Right ventricle myocardium inferior (tissue), 1 donor: ENCODE measurements around the gene TMEM161B. TPM values are rescaled to one million over a fixed set of nuclear protein-coding genes. Genes with fewer than 3 reads are reported as not detected.
"Not testable (repeated sequence)": the region's sequence is repeated elsewhere in the genome, so short reads cannot be mapped to it uniquely, and the experiment has no call there.

Experiments
- ATAC-seq: fragments of 200-7000 bp; cut with Tn5 transposase; one replicate; pipeline ENCODE4 v1.9.1; 2020; ENCODE audit warnings: mild to moderate bottlenecking, moderate library complexity
- DNase-seq: peaks from one replicate; pipeline ENCODE4 v3.0.0; 2021; ENCODE audit errors: missing footprints
- intact Hi-C: fragments of 100-400 bp; cut with DNase I; formaldehyde crosslinking; loops from one replicate; pipeline ENCODE4 v1.11.0; 2022
- total RNA-seq: library from RNA; stranded (reverse); fragmentation: NEBNext Ultra II Directional; extraction: Animal tissue kit (Norgen Biotek cat#: 25700); gene quantifications from one replicate; pipeline ENCODE4 v1.2.1, GENCODE V29; 2021
- donor health status: DM: no; HTN: yes; CAD: no; lungs with severe emphysema.

TMEM161B gene
- total RNA-seq, 1 donor from 2014 or later = 8.2 TPM

DNA sequence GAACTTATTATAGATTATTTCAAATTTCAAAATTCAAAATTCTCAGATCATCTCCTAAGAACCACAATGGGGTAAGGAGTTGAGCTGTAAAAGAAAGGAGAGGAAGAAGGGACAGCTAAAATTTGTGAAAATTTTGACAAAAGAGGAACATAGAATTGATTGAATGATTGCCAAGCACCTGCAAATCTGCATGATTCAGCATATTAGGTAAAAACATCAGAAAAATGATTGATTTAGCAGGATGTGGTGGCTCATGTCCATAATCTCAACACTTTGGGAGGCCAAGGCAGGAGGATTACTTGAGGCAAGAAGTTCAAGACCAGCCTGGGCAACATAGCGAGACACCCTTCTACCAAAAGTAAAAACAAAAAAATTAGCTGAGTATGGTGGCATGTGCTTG, 14.3 kb downstream of the TMEM161B start:
- intact Hi-C loops = no loop called here
- ATAC-seq (no peak), DNase-seq (no peak)

DNA sequence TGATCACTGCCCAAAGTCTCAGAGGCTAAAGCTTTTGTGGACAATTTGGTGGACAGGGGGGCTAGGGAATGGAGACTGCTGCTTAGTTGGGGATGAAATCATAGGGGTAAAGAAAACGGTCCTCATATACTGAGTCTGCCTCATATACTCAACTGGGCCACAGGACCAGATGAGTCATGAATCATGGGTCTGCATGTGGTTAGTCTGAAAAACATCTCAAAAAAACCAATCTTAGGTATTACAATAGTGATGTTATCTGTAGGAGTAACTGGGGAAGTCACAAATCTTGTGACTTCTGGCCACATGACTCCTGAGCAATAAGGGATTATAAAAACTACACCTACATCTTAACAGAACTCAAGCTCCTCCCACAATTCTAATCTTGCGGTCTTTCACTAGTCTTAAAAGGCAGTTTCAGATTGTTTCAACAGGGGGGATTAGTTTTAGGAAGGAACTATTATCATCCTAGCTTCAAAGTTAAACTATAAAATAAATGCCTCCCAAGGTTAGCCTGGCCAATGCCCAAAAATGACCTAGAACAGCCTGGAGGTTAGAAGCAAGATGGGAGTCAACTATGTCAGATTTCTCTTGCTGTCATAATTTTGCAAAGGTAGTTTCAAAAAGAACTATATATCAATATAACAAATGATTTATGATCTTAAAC, 17.5 kb downstream of the TMEM161B start:
- ATAC-seq (no peak), DNase-seq (no peak)
- intact Hi-C loops = no loop called here

GRCh38 chr5:88250010-88250409, 18.6 kb downstream of the TMEM161B start:
- intact Hi-C loops = no loop called here
- DNase-seq (no peak), ATAC-seq (no peak)

GRCh38 chr5:88248743-88249540, 19.7 kb downstream of the TMEM161B start:
- ATAC-seq (no peak), DNase-seq (no peak)
- intact Hi-C loops = no loop called here

DNA sequence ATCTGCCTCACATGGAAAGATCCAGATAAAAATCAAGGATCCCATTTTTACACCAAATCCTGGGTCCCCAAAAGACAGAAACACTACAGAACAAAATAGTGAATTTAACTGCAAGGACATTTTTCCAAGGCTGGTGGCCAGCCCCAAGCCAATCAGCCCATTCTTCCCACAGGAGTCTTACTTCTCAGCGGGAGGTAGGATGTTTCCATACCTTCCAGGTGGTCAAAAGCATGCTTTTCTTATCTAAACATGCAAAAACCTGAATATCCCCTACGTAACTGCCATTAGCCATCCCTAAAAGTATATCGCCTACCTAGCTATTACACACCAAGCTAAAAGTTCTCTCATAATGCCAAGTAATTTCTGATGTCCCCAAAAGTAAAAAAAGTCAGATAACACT, 20.6 kb downstream of the TMEM161B start:
- ATAC-seq (no peak), DNase-seq (no peak)
- intact Hi-C loops = no loop called here

DNA sequence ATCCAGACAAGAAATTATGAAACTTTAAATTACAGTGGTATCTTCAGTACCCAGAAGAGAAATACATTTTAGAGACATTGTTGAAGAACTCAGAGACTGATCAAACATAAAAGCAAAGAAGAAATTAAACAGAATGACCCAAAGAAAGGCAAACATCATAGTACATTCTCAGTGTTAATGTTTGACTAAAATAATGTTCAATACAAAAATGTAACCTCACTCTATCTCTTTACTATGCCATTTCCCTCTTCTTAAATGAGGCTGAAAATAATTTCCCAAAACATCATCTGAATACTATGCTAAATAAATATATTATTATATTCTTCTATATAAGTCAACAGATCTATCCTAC, 22.8 kb downstream of the TMEM161B start:
- intact Hi-C loops = no loop called here
- ATAC-seq (no peak), DNase-seq (no peak)

DNA sequence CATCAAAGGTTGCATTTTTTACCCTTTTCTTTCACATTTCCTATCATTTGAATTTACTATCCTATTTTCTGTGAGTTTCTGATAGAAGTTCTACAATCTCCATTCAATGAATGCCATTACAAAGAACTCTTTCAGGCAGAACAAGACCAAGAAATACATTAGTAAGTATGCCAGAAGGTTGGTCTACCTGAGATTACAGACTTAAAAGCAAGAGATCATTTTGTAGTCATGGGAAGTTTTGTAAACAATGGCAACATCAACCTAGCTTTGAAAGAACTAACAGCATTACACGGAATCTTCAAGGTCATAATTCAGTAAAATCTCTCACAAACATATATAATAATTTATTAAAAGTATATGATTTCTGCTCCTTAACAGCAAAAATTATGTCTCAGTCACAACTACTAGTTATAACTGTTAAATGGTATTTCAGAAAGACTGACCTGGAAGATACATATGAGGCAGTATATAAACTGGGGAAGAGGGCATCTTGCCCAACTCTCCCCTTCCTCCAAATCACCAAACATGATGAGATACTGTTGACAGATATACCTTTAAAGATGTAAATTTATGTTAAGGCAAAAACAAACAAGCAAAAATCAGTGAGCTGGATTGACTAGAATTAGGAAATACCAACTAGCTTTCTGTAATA, 23.3 kb downstream of the TMEM161B start:
- intact Hi-C loops = no loop called here
- ATAC-seq (no peak), DNase-seq (no peak)

- intact Hi-C loops = no loop called here
- no peak for DNase-seq
- ATAC-seq = no peak
Observed at GRCh38 chr5:88244686-88245085, 24.0 kb downstream of the TMEM161B start.

GRCh38 chr5:88243493-88243892, 25.2 kb downstream of the TMEM161B start:
- intact Hi-C loops, ATAC-seq, DNase-seq: not testable (repeated sequence)

DNA sequence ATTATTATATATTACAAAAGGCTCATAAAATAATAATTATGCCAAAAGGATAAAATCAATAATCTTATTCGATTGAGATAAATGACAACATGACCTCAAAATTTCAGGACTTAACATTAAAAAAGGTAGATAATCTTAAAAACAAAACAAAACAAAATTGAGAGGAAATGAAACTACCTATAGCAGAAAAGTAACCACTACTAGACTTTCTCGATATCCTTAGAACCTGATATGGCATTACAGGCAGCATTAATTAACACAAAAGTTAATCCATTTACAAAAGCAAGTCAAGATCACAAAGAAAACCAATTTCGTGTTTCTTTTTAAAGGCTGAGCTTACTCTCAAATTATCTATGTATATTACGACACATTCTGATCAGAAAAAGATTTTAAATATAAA, 29.9 kb downstream of the TMEM161B start:
- intact Hi-C loops = no loop called here
- DNase-seq (no peak), ATAC-seq (no peak)

DNA sequence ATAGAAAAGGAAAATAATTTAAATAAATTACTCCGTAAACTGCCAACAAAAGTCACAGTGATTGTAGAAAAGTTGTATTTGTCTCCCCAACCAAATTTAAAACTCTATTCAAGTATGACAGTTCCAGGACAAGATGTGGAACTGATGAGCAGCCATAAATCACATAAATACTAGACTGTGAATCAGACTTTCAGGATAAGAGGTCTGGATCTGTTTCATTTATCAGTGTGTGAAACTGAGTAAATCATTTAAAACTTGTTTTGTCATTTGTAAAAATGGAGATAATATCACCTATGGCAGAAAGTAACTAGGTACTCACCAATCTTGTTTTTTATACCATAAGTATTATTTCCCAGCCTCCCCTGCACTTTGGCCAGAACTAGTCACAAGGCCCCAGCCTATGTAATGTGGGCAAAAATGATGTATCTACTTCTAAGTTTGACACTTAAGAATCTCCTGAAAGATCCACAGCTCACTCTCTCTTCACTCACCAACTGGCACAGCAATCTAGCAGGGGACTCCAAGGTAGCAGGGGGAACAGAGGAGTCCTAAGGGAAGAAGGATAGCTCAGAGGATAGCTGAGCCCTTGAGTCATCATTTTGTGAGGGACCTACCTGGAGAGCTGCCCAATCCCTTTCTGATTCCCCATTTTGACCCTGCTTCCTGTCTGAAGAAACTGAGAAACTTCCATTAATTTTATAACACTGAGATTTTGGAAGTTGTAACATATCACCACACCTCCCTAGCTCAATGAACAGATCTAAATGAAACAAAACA, 31.6 kb downstream of the TMEM161B start:
- intact Hi-C loops = no loop called here
- ATAC-seq = no peak
- no peak for DNase-seq

DNA sequence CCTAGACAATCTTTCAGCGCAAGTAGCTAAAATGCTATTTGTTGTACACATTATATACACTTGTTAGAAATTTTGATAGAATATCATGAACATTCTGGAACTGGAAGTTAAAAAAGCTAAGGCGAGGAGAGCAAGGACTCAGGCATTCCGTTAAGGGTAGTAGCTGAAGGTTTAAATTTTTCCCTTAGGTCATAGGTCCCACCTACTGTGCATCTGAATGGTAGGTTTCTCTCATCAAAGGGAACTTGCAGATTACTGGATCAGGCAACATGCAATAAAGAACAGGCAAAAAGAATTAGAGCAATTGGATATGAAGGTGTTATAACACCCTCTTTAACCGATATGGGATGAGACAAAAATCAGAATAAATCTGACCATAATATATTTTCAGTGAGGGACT, 32.8 kb downstream of the TMEM161B start:
- ATAC-seq = no peak
- intact Hi-C loops = no loop called here
- no peak for DNase-seq

GRCh38 chr5:88235346-88235745, 33.3 kb downstream of the TMEM161B start:
- ATAC-seq (no peak), DNase-seq (no peak)
- intact Hi-C loops = no loop called here

GRCh38 chr5:88230546-88231066, 38.0 kb downstream of the TMEM161B start:
- ATAC-seq (no peak), DNase-seq (no peak)
- intact Hi-C loops = no loop called here

GRCh38 chr5:88226881-88227450, 41.7 kb downstream of the TMEM161B start:
- DNase-seq (no peak), ATAC-seq (no peak)
- intact Hi-C loops = no loop called here

- no peak for ATAC-seq
- intact Hi-C loops = no loop called here
- DNase-seq = no peak
Observed at GRCh38 chr5:88214655-88215054, 54.0 kb downstream of the TMEM161B start.

- intact Hi-C loops = no loop called here
- ATAC-seq (no peak), DNase-seq (no peak)
Observed at GRCh38 chr5:88207575-88207974, 61.1 kb downstream of the TMEM161B start.

DNA sequence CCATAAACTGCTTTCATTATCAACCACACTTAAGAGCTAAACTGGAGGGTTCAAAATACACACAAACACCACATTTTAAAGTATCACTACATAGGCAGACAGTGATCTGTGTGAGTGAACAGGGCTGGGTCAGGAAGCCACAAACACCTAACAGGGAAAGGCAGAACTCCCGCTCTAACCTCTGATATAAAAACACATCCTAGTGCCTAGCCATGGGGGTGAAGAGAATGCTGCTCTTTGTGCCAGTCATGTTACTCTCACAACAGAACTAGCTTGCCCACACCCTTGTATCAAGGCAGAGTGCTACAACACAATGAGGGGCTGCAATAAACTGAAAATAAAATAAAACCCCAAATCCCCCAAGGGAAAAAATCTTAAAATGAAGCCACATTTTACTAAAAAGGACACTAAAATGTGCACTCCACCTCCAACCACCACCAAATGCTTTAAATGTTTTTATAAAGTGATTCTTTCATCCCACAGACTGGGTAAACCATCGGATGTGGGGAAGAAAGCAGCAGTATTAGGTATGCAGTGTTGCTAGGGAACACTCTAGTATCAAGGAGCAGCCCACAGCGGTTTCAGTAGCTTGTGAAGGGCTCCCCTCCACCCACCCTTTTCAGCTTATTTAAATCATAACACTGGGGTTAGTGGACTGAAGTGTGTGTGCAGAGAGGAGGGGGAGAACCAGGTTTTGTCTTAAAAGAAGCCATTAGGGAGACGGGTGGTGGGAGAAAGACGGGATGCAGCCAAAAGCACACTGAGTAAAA, 64.5 kb downstream of the TMEM161B start:
- intact Hi-C loops = no loop called here
- no peak for DNase-seq
- ATAC-seq = no peak
